Transverse colon (tissue), 4 donors: ENCODE results near the gene ATG13.

Experiments used
- EP300 ChIP-seq: sonication (generic); formaldehyde crosslinking; IDR thresholded peaks from one replicate; pipeline ENCODE4 v1.6.1; 2017; ENCODE audit warnings: antibody characterized with exemption, low read depth
- POLR2AphosphoS5 ChIP-seq, 3 donors: sonication (generic); formaldehyde crosslinking; IDR thresholded peaks; one replicate each; pipeline ENCODE4 v1.6.1; 2016; ENCODE audit warnings: antibody characterized with exemption in 3 of 3
- TF ChIP-seq, protein P1 (sequence below), 5 experiments: fragments of 200-600 bp in 3 of 5; fragments of 450-650 bp in 2 of 5; sonication (generic) in 3 of 5; IDR thresholded peaks; 1 replicate in 2 of 5; 2 replicates in 3 of 5; pipeline ENCODE4 v1.5.1; 2016 to 2017; ENCODE audit warnings: antibody characterized with exemption in 5 of 5, inconsistent platforms in 3 of 5, mild to moderate bottlenecking in 2 of 5, moderate library complexity in 1 of 5

GRCh38 chr11:46675949-46676348 lies 58.6 kb downstream of the ATG13 start:
- TF ChIP-seq EP300 (no peak), POLR2AphosphoS5 (IDR thresholded peaks at IDR 0.05) (no peak)
- TF ChIP-seq, protein P1, sequence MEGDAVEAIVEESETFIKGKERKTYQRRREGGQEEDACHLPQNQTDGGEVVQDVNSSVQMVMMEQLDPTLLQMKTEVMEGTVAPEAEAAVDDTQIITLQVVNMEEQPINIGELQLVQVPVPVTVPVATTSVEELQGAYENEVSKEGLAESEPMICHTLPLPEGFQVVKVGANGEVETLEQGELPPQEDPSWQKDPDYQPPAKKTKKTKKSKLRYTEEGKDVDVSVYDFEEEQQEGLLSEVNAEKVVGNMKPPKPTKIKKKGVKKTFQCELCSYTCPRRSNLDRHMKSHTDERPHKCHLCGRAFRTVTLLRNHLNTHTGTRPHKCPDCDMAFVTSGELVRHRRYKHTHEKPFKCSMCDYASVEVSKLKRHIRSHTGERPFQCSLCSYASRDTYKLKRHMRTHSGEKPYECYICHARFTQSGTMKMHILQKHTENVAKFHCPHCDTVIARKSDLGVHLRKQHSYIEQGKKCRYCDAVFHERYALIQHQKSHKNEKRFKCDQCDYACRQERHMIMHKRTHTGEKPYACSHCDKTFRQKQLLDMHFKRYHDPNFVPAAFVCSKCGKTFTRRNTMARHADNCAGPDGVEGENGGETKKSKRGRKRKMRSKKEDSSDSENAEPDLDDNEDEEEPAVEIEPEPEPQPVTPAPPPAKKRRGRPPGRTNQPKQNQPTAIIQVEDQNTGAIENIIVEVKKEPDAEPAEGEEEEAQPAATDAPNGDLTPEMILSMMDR (IDR thresholded peaks at IDR 0.05): no peak
